Cerebellar nuclear complex (tissue), 1 donor: ENCODE measurements around the gene NOP16.
"Not testable (repeated sequence)": the region's sequence is repeated elsewhere in the genome, so short reads cannot be mapped to it uniquely, and the experiment has no call there.

Source experiments
- DNase-seq, 2 experiments: peaks; one replicate each; lab custom pipeline; 2025; lab: John Stamatoyannopoulos, UW

NOP16 gene

DNA sequence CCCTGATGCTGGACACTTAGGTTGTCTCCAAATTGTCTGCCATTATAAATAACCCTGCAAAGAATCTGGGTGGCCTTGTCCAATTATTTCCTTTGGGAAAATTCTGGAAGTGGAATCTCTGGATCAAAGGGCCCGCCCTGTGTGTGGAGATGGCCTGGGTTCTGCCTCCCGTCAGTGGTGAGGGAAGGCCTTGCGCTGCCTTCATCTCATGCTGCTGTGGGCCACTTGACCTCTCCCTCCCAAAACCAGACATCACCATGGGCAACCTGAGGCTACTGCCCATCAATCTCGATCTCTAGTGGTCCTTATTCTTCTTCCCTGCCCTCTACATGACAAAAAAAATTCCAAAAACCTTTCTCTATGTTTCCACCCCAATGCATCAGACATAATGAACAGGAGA is 21.4 kb upstream of the NOP16 start:
- DNase-seq = no peak

DNA sequence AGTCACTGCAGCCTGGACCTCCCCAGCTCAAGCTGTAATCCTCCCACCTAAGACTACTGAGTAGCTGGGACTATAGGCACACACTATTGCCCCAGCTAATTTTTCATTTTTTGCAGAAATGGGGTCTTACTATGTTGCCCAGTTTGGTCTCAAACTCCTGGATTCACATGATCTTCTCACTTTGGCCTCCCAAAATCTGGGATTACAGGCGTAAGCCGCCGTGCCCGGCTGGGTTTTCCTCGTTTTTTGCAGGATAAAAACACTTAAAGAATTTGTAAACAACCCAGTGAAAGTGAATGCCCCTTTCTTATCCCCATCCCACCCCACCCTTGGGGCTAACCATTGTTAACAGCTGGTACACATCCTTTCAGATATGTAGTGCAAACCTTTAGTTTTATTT is 20.2 kb upstream of the NOP16 start:
- DNase-seq = no peak

DNA sequence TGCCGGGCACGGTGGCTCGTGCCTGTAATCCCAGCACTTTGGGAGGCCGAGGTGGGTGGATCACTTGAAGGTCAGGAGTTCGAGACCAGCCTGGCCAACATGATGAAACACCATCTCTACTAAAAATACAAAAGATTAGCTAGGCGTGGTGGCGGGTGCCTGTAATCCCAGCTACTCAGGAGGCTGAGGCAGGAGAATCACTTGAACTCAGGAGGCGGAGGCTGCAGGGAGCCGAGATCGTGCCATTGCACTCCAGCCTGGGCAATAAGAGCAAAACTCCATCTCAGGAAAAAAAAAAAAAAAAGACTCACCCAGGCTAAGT is 19.8 kb upstream of the NOP16 start:
- not testable (repeated sequence) for DNase-seq

DNA sequence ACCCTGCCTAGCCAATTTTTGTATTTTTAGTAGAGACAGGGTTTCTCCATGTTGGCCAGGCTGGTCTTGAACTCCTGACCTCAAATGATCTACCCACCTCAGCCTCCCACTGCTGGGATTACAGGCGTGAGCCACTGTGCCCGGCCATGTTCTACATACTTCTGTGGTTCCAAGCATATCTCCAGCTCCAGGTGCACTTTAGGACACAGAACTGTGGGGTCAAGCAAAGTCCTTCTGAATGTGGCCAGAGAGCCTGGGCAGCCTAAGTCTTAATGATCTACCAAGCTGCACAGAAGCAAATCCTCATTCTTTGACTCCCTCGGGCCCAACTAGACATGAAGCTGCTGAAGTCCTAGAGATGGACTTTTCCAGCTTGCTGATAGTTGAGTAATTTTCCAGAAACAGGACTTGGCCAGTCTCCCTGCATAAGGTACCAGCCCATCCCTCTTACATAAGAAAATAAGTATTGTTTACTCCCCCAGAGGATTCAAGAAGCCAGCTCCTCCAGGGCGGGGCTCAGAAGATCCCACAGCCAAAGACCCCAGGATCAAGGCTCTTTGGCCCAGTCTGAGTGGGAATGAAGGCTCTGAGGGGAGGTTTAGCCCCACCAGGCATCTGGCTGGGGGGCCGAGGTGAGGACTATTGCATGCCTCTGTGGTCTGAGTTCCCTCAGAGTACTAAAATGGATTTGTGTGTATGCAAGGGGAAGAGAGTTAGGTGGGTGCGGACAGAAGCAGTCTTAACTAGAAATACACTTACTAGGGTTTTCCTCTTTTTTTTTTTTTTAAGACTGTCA is 19.3 kb upstream of the NOP16 start:
- no peak for DNase-seq

DNA sequence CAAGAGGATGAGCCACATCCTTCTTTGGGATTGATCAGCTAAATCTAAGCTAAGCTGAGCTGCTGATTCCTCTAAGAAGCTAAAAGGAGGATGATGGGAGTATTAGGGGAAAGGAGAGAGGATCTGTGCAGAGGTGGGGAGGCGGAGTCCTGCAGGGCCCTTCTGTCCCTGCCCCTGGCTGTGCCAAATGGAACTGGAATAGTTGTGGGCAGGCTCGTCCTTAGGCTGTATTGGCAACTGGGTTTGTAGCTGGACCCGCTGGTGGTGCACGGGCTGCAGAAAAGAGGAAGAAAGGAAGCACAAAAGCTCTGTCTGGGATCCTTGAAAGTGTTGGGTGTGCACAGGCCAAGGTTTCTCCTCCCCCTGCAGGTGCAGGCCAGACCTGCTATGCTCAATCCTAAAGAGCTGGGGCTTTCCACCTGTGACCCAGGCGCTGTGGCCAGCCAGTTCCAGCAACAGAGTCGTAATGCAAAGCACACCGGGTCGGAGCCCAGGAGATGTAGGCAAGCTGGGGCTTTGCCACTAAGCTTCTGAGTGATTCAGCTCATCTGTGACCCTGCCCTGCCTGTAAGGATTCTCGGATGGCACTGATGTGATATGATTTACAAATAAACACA is 18.1 kb upstream of the NOP16 start:
- no peak for DNase-seq

DNA sequence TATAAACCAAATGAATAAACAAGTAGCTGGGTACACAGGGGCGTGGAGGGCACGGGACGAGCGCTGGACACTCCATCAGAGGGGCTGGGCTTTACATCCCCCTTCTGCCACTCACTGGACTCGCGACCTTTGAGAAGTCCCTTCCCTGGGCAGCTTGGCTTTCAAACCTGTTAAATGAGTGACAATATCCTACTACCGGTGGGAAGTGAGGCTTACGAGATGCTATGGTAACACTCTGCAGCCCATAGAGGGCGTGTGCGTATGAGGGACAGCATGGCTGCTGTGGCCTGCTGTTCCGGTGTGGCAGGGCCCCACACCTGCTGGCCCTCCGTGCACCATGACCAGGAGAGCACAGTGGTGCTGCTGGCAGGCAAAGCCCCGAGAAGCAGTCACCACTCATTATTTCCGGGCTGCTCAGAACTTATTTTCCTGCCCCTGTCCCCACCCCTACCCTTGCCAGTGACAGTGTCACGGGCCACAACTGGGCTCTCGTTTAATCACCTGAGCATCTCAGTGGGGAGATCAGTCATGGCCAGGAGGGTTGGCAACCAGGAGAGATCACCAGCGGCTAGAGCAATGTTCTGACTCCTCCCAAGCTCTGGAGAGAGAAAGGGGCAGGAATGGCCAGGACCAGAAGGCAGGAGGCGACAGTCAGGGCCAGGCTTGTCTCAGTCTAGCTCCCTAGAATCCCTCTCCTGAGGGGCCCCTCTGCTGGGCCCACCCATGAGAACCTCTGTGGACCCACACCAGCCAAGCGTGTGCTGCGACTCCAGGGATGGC is 17.4 kb upstream of the NOP16 start:
- no peak for DNase-seq

DNA sequence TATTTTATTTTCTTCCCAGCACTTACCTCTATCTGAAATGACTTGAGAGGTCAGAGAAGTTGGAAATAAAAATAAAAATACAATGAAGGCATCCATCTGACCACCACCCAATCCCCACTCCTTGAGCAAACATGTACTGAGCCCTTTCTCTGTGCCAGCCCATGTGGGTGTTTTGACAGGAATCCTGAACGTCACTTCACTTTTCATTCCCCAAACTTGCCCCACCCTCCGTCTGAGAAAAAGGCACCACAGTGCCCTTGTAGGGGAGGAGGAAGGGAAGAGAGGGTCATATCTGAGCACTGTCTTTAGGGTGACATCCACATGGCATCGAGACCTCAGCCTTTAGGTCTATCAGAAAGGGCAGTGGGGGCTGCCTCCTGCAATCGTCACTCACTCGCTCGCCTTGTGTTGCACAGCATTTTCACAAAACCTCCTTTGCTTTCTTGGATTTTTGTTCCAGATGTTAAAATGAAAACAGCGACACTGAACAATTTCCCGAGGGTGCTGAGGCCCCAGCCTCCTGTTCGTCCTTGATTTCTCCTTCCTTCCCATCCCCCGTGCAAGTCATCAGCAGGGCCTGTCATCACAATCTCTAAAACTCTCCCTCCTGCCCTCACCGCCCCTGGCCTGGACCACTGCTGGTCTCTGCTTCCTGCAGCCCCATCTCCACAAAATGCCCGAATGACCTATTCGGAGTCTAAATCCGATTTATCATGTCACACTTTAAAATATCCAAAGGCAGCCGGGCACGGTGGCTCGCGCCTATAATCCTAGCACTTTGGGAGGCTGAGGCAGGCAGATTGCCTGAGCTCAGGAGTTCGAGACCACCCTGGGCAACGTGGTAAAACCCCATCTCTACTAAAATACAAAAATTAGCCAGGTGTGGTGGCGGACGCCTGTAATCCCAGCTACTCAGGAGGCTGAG is 13.1 kb upstream of the NOP16 start:
- DNase-seq = no peak

DNA sequence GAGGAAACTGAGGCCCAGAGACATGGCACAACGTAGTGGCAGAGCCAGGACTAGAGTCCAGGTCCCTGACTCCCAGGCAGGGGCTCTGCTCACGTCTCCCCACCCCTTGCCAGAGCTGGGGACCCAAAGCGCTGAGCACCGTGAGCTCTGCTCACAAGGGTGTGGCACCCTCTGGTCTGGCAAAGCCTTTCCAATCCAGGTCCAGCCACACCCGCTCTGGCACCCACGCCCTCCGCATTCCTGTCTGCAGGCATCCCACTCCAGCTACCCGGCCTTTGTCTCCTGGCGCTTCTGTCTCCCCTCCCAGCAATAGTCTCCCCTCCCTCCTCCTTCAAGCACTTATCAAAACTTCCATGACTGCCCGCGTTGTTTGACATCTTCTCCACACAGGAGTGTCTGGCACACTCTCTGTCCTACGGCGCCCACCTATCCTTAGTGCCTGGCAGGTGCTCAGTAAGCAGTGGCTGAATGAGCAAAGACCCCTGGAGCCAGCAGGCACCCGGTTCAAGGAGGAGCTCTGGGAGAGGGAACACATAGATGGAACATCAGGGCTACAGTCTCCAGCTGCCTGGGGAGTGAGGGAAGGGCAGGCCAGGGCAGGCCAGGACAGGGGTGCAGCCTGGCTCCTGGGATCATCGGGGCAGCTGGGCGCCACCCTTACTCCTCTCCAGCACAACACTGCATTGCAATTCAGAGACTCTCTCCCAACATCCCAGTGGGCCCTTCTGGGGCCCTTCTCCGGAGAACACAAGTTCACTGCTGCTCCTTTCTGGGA is 12.2 kb upstream of the NOP16 start:
- DNase-seq = no peak

DNA sequence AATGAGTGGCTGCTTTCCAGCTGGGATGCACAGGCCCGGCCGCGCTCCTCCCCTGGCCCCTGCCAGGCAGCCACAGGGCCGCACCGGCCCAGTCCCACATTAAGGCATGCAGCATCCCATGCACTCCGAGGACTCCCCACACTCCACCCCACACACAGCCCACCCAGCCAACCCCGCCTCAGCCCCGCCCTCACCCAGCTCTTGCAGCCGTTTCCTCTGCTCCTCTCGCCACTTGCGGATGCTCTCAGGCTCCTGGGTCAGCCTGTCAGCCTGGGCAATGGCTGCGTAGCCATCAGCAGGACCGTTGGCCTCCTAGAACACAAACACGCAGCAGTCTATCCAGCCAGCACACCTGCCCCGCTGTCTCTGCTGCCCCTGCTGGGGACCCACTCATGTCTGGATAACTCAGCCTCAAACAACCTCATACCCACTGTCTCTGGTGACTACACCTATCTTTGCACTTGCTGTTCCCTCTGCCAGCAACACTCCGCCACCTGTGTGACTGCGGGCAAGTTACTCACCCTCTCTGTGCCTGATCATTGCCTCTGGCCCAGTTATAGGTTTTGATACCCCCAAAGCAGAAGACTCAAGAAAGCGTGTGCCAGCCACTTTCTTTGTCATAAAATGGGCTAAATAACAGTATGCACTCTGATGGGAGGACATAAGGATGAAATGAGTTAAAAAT is 9.5 kb upstream of the NOP16 start:
- DNase-seq = no peak

DNA sequence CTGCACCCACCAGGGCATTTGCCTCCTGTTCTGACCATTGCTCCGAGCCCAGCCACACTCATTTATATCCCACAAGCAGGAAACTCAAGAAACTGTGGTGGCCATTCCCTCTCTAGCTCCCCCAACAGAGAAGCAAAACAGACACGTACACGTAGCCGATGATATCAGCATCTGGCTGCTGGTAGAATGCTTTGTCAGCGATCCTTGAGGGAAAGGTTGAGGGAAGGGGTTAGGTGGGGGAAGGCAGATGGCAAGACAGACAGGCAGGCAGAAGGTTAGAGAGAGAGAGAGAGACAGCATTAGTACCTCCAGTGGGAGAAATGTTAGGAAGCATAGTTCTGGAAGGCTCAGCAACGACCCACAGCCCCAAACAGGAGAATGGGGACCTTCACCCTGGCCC is 7.9 kb upstream of the NOP16 start:
- no peak for DNase-seq

DNA sequence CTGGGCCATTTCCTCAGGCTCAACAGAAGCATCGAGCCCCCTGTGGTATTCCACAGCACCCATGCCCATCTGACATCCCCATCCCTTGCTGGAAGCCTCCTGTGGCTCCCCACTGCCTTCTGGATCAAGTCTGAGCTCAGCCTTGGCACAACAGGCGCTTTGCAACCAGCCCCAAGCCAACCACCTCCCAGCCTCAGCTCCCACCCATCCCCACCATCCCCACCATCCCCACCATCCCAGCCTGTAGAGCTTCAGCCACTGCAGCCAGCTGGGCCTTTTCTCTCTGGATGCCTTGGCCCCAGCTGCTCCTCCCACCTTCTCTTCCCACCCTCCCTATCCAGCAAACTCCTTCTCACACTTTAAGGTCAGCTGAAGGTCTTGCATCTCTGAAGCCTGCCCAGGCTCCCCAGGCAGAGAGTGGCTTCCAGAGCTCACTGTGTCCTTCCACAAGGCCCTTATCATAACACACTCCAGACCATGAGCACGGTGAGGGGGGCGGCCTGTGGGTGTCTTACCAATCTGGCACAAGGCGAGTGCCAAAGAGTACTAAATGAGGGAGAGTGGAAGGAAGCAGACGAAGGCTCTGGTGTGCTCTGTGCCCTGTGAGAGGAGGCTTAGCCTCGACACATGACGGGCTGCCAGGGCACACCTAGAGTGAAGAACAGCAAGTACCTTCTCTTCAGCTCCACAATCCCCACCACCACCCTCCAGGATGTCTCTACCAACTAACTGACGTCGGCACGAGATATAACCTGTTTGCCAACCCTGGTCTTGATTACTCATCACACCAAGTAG is 6.7 kb upstream of the NOP16 start:
- DNase-seq = no peak

DNA sequence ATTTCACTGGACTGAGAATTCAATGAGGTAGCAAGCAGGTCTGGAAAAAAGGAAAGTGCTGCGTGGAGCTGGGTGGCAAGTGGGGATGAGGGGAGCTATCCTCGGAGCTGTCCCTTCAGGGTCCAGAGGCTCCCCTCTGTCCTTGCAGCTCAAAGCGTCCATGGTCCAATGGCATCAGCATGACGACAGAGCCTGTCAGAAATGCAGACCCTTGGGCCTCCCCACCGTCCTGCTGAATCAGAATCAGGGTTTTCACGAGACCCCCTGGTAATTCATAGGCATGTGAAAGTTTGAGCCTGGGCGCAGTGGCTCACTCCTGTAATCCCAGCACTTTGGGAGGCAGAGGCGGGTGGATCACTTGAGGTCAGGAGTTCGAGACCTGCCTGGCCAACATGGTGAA is 5.7 kb upstream of the NOP16 start:
- DNase-seq = no peak

DNA sequence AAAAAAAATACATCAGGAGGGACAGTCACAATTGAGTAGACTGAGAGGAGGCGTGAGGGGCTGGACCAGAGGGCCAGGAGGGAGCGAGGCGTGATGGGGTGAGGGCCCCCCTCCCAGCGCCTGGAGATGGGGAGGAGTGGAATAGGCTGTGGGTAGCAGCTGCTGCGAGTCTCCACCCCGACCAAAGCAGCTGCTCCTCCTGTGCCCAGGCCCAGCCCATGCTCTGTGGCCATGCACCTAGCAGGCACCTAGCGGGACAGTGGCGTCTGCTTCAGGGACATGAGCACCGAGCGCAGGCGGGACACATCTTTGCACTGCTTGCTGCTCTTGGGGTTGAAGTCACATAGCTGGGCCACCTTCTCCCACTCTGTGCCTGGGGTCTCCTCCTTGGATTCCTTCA is 4.1 kb upstream of the NOP16 start:
- no peak for DNase-seq

DNA sequence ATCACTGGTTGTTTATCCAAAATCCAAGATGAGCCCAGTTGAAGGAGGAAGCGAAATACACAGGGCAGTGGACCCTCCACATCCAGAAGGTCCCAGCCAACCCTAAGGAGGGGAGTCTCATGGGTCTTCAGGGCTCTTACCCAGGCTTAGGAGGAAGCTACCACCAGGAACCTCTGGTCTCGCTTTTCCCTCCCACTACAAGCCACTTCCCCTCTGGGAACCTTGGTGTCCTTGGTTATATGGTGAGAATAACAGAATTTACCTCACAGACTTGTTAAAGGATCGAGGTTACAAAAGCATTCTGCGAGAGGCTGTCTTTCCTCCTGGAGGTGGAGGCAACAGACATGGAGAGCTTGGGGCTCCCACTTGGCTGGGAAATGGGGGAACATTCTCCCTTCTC is 3.6 kb upstream of the NOP16 start:
- DNase-seq = no peak

DNA sequence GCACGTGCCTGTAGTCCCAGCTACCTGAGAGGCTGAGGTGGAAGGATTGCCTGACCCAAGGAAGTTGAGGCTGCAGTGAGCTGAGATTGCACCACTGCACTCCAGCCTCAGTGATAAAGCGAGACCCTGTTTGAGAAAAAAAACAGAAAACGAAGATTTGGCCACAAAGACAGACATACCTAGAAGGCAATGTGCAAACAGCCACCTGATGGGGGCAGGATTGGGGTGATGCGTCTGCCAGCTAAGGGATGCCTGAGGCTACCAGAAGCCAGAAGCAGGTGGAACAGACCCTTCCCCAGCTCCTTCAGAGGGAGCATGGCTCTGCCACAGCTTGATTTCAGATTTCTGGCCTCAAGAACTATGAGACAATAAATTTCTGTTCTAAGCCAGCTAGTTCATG is 3.1 kb upstream of the NOP16 start:
- no peak for DNase-seq

DNA sequence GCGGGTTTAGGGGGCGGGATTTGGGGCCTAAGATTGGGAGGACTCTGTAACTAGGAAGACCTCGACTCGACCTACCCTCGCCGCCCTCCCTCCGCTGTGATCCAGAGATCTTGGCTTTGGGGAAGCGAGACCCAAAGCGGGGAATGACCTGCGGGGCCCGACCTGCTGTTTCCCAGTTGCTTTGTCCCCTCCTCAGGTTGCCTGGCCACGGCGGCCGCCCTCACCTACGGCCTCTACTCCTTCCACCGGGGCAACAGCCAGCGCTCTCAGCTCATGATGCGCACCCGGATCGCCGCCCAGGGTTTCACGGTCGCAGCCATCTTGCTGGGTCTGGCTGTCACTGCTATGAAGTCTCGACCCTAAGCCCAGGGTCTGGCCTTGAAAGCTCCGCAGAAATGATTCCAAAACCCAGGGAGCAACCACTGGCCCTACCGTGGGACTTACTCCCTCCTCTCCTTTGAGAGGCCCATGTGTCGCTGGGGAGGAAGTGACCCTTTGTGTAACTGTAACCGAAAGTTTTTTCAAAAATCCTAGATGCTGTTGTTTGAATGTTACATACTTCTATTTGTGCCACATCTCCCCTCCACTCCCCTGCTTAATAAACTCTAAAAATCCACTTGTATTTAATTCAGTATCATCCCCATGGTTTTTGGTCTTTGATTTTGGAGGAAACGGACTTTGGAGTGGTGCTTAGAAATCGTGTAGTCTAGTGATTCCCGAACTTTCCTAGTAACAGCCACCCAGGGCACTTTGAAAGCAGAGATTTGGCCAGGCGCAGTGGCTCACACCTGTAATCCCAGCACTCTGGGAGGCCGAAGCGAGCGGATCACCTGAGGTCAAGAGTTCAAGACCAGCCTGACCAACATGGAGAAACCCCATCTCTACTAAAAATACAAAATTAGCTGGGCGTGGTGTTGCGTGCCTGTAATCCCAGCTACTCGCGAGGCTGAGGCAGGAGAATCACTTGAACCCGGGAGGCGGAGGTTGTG is 1.0 kb upstream of the NOP16 start:
- DNase-seq = no peak

DNA sequence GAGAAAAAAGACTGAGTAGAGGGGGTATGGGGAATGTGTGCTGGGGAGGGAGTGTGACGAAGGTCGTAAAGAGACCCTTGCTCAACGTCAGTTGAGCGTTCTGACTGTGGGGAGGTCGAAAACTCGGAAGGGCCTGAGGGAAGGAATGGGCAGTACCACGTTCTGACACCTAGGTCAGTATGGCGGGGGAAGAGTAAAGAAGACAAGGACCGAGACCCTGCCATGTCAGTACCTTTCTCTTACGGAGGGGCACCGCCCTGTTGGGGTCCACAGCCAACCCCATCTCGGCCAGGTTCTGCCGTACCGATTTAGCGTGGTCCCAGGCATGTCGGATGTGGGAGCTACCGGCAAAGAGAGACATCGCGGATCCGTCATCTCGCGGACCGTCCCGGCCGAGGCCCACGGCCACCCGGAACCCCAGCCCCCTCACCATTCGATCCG is 375 bp downstream of the NOP16 start:
- no peak for DNase-seq

DNA sequence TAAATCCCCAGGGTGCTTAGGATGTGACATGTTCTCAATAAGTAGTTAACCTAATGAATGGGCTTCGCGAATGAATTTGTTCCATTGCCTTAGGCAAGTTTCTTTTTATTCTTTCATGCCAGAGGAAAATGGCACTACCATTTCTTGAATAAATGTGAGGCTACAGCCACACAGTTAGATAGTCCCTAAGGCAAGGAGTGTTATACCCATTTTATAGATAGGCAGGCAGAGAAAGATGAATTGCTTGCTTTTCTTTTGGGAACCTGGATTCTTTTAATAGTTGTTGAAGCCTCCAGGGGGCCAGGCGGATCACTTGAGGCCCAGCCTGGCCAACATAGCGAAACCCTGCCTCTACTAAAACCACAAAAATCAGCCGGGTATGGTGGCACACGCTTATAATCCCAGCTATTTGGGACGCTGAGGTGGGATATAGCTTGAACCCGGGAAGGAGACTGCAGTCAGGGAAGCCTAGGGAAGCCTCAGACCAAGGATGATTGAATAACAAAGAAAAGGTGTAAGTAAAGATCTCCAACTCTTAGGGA is 943 bp downstream of the NOP16 start:
- no peak for DNase-seq
